ENCODE results near the gene OPN4. TPM values are rescaled to one million over a fixed set of nuclear protein-coding genes. Genes with fewer than 3 reads are reported as not detected.

OPN4 gene
- total and polyA plus RNA-seq, 5 experiments from 2014 or later: not detected

- peak in 1 of 10 donors; percentile 31 for DNase-seq
- Mint-ChIP-seq H3K4me3 (no peak overlapping the region), H3K9me3 (no peaks in the 10 kb centered on the region), H3K27ac (no peak overlapping the region), H3K4me1 (peaks cover 0 to 2% (median 0%) of the 10 kb centered on the region in 4 donors), H3K36me3 (no peaks in the 10 kb centered on the region), H3K27me3 (peaks cover 0 to 2% (median 0%) of the 10 kb centered on the region in 5 donors)
- POLR2A ChIA-PET: no interaction called here
- ATAC-seq: no peak
Observed at GRCh38 chr10:86658751-86659150, 4.4 kb downstream of the OPN4 start.

- Mint-ChIP-seq H3K27me3 (peaks cover 0 to 2% (median 0%) of the 10 kb centered on the region in 5 donors), H3K27ac (no peak overlapping the region), H3K9me3 (no peaks in the 10 kb centered on the region), H3K4me1 (peaks cover 0 to 2% (median 0%) of the 10 kb centered on the region in 4 donors), H3K36me3 (no peaks in the 10 kb centered on the region), H3K4me3 (no peak overlapping the region)
- POLR2A ChIA-PET: interaction anchor here (0.6 kb wide), 1 partner anchor 72 kb away, joined by 3 read pairs; no protein-coding TSS in a partner anchor
- ATAC-seq (no peak), DNase-seq (peak in 1 of 10 donors; percentile 16)
Observed at GRCh38 chr10:86659161-86659691, 4.9 kb downstream of the OPN4 start.

GRCh38 chr10:86659721-86660453 is 5.5 kb downstream of the OPN4 start:
- Mint-ChIP-seq H3K36me3 (no peaks in the 10 kb centered on the region), H3K27ac (no peak overlapping the region), H3K4me1 (peaks cover 0 to 2% (median 0%) of the 10 kb centered on the region in 4 donors), H3K27me3 (peaks cover 0 to 2% (median 0%) of the 10 kb centered on the region in 5 donors), H3K9me3 (no peaks in the 10 kb centered on the region), H3K4me3 (no peak overlapping the region)
- POLR2A ChIA-PET: interaction anchor here (0.6 kb wide), 1 partner anchor 72 kb away, joined by 3 read pairs; no protein-coding TSS in a partner anchor
- DNase-seq: peak in 1 of 10 donors; percentile 57
- ATAC-seq: no peak

GRCh38 chr10:86661161-86662025 is 7.0 kb downstream of the OPN4 start:
- POLR2A ChIA-PET: interaction anchor here (0.7 kb wide), 1 partner anchor 9 kb away, joined by 3 read pairs; no protein-coding TSS in a partner anchor
- Mint-ChIP-seq H3K9me3 (no peaks in the 10 kb centered on the region), H3K27me3 (peaks cover 0 to 2% (median 0%) of the 10 kb centered on the region in 5 donors), H3K4me1 (peaks cover 0 to 2% (median 0%) of the 10 kb centered on the region in 4 donors), H3K36me3 (no peaks in the 10 kb centered on the region), H3K4me3 (no peak overlapping the region), H3K27ac (peak overlapping the region in 1 of 10 donors; percentile 14)
- ATAC-seq (no peak), DNase-seq (peak in 1 of 10 donors; percentile 51)

- ATAC-seq (no peak), DNase-seq (no peak)
- Mint-ChIP-seq H3K4me1 (peaks cover 0 to 2% (median 0%) of the 10 kb centered on the region in 4 donors), H3K36me3 (no peaks in the 10 kb centered on the region), H3K4me3 (no peak overlapping the region), H3K27me3 (no peaks in the 10 kb centered on the region), H3K9me3 (no peaks in the 10 kb centered on the region), H3K27ac (no peak overlapping the region)
- POLR2A ChIA-PET: no interaction called here
Observed at GRCh38 chr10:86662186-86663045, 8.1 kb downstream of the OPN4 start.

GRCh38 chr10:86663046-86663345 is 8.6 kb downstream of the OPN4 start:
- Mint-ChIP-seq H3K27me3 (no peaks in the 10 kb centered on the region), H3K36me3 (no peaks in the 10 kb centered on the region), H3K9me3 (no peaks in the 10 kb centered on the region), H3K4me3 (no peak overlapping the region), H3K27ac (no peak overlapping the region), H3K4me1 (peaks cover 0 to 2% (median 0%) of the 10 kb centered on the region in 4 donors)
- DNase-seq (no peak), ATAC-seq (no peak)
- POLR2A ChIA-PET: no interaction called here

- no peaks in the 10 kb centered on the region for H3K36me3 Mint-ChIP-seq
- peaks cover 0 to 2% (median 0%) of the 10 kb centered on the region in 4 donors for H3K4me1 Mint-ChIP-seq
- H3K27ac Mint-ChIP-seq: no peak overlapping the region
- POLR2A ChIA-PET: no interaction called here
- H3K9me3 Mint-ChIP-seq: no peaks in the 10 kb centered on the region
- no peak overlapping the region for H3K4me3 Mint-ChIP-seq
- no peaks in the 10 kb centered on the region for H3K27me3 Mint-ChIP-seq
- DNase-seq (no peak), ATAC-seq (no peak)
Observed at GRCh38 chr10:86663576-86664339, 9.4 kb downstream of the OPN4 start.

GRCh38 chr10:86664341-86665217 is 10.2 kb downstream of the OPN4 start:
- Mint-ChIP-seq H3K27ac (no peak overlapping the region), H3K4me3 (no peak overlapping the region), H3K9me3 (no peaks in the 10 kb centered on the region), H3K36me3 (no peaks in the 10 kb centered on the region), H3K4me1 (peaks cover 0 to 2% (median 0%) of the 10 kb centered on the region in 4 donors), H3K27me3 (no peaks in the 10 kb centered on the region)
- DNase-seq (no peak), ATAC-seq (no peak)
- POLR2A ChIA-PET: no interaction called here

- H3K4me1 Mint-ChIP-seq: peaks cover 0 to 2% (median 0%) of the 10 kb centered on the region in 4 donors
- no peaks in the 10 kb centered on the region for H3K36me3 Mint-ChIP-seq
- DNase-seq (no peak), ATAC-seq (no peak)
- H3K27ac Mint-ChIP-seq: no peak overlapping the region
- no peaks in the 10 kb centered on the region for H3K27me3 Mint-ChIP-seq
- H3K4me3 Mint-ChIP-seq: no peak overlapping the region
- POLR2A ChIA-PET: no interaction called here
- H3K9me3 Mint-ChIP-seq: no peaks in the 10 kb centered on the region
Observed at GRCh38 chr10:86665218-86665607, 10.9 kb downstream of the OPN4 start.

GRCh38 chr10:86665868-86666267 is 11.5 kb downstream of the OPN4 start:
- Mint-ChIP-seq H3K27ac (peak overlapping the region in 1 of 10 donors; percentile 28), H3K36me3 (no peaks in the 10 kb centered on the region), H3K4me3 (no peak overlapping the region), H3K9me3 (no peaks in the 10 kb centered on the region), H3K4me1 (peaks cover 0 to 2% (median 0%) of the 10 kb centered on the region in 4 donors), H3K27me3 (no peaks in the 10 kb centered on the region)
- ATAC-seq (no peak), DNase-seq (no peak)
- POLR2A ChIA-PET: no interaction called here

GRCh38 chr10:86666538-86666937 is 12.2 kb downstream of the OPN4 start:
- Mint-ChIP-seq H3K27ac (no peak overlapping the region), H3K9me3 (no peaks in the 10 kb centered on the region), H3K4me1 (peaks cover 0 to 2% (median 0%) of the 10 kb centered on the region in 4 donors), H3K27me3 (no peaks in the 10 kb centered on the region), H3K4me3 (no peak overlapping the region), H3K36me3 (no peaks in the 10 kb centered on the region)
- POLR2A ChIA-PET: no interaction called here
- ATAC-seq (no peak), DNase-seq (no peak)

Data from naive thymus-derived CD8-positive, alpha-beta T cell (primary cell).